GM12872 (cell line): ENCODE measurements around the gene RAB1A.

Experiments used
- TF ChIP-seq, protein P1 (sequence below): IDR thresholded peaks from 3 replicates; pipeline ENCODE4 v1.5.1; 2011; ENCODE audit warnings: low read depth, mild to moderate bottlenecking, low read length, moderate library complexity; ENCODE audit not compliant: insufficient read depth

The RAB1A gene

DNA sequence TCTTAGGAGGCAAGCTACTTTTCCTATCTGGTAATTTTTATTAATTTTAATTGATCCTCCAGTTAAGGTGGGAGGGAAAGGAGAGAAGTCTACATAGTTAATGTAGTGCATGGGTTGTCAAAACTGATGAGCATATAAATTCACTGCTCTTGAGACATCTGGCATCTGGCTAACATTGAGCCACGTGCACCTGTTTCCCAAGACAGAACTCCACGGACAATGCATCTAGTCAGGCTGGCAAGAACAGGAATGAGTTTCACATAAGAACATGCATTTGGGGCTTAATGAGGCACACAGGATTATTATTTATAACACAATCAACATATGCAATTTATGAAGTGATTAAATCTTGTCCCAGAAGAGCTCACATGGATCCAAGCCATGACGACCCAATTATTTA lies 16.2 kb upstream of the RAB1A start:
- TF ChIP-seq, protein P1, sequence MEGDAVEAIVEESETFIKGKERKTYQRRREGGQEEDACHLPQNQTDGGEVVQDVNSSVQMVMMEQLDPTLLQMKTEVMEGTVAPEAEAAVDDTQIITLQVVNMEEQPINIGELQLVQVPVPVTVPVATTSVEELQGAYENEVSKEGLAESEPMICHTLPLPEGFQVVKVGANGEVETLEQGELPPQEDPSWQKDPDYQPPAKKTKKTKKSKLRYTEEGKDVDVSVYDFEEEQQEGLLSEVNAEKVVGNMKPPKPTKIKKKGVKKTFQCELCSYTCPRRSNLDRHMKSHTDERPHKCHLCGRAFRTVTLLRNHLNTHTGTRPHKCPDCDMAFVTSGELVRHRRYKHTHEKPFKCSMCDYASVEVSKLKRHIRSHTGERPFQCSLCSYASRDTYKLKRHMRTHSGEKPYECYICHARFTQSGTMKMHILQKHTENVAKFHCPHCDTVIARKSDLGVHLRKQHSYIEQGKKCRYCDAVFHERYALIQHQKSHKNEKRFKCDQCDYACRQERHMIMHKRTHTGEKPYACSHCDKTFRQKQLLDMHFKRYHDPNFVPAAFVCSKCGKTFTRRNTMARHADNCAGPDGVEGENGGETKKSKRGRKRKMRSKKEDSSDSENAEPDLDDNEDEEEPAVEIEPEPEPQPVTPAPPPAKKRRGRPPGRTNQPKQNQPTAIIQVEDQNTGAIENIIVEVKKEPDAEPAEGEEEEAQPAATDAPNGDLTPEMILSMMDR, result no peak

- TF ChIP-seq, protein P1, result no peak
Observed at GRCh38 chr2:65144571-65144970, 14.7 kb upstream of the RAB1A start.

DNA sequence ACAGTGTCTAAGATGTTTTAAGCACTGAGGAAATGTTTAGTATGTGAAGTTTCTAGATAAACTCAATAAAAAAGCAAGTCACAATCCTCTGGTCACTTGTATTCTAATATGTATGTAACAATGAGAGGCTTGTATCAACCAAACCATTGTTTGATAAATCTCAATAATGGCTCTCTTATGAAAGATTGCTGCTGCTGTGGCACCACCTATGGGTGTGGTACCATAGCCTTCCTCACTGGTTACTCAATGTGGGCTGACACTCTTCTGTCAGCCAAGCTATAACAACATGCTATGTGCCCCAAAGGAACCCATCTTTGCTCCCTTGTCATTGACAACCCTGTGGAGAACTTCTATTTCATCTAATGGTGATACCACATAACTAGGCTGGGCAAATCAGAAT lies 12.6 kb upstream of the RAB1A start:
- TF ChIP-seq, protein P1, result 0 out of 3 replicates have a peak, but pooled peaks have one; percentile 15

- TF ChIP-seq, protein P1, result no peak
Observed at GRCh38 chr2:65137197-65137775, 7.4 kb upstream of the RAB1A start.

DNA sequence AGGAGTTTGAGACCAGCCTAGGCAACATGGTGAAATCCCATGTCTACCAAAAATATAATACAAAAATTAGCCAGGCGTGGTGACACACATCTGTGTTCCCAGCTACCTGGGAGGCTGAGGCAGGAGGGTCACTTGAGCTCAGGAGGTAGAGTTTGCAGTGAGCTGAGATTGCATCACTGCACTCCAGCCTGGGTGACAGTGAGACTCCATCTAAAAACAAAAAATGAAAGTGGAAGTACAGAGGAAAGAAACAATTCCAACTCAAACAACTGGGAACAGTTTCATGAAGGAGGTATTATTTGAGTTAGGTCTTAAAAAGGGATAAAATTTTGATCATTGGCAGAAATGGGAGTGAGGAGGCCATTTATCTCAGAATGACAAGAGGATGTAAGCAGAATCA lies 6.3 kb upstream of the RAB1A start:
- TF ChIP-seq, protein P1, result no peak

- TF ChIP-seq, protein P1, result no peak
Observed at GRCh38 chr2:65134158-65134557, 4.3 kb upstream of the RAB1A start.

- TF ChIP-seq, protein P1, result no peak
Observed at GRCh38 chr2:65133626-65134025, 3.7 kb upstream of the RAB1A start.
